H1 (cell line): ENCODE results near the gene DPY19L3. TPM values are rescaled to one million over a fixed set of nuclear protein-coding genes. Genes with fewer than 3 reads are reported as not detected.
A peak's percentile ranks its signal among the peaks of the same experiment; 100 is the strongest.

Experiments used
- CTCF ChIA-PET: fragments of 300-600 bp; sonication (Branson Sonifier 250); formaldehyde crosslinking; loops from one replicate; lab custom pipeline; 2021; ENCODE audit not compliant: partially characterized antibody; lab: Charles Lee
- POLR2A ChIA-PET: fragments of 300-600 bp; sonication (Branson Sonifier 250); formaldehyde crosslinking; loops from one replicate; lab custom pipeline; 2021; ENCODE audit warnings: inconsistent platforms; ENCODE audit not compliant: partially characterized antibody; lab: Charles Lee
- DNase-seq, 2 experiments: peaks; one replicate each; pipeline versions ENCODE4 v3.0.0 to v3.0.0-alpha.2; 2010 to 2022; ENCODE audit warnings: low spot score in 2 of 2, low read depth in 1 of 2, mixed read lengths in 1 of 2
- FAIRE-seq: peaks from 2 replicates; lab custom pipeline; 2011; peaks lifted over from hg19 to GRCh38; lab: Jason Lieb, UNC
- H2AFZ ChIP-seq: 2 replicates; pipeline ENCODE4 v1.8.1; 2012; ENCODE audit warnings: low read length, inconsistent platforms
- H2AK5ac ChIP-seq: 2 replicates; pipeline ENCODE4 v1.6.1; 2013; ENCODE audit warnings: low read depth, low read length
- H2BK120ac ChIP-seq: replicated peaks from 2 replicates; pipeline ENCODE3; 2013; ENCODE audit warnings: low read depth, low read length, inconsistent platforms
- H2BK12ac ChIP-seq: 2 replicates; pipeline ENCODE4 v1.6.1; 2013; ENCODE audit warnings: low read depth, low read length
- H2BK15ac ChIP-seq: 2 replicates; pipeline ENCODE4 v1.6.1; 2013; ENCODE audit warnings: low read length
- H2BK20ac ChIP-seq: 2 replicates; pipeline ENCODE4 v1.6.1; 2013; ENCODE audit warnings: low read length
- H2BK5ac ChIP-seq: 2 replicates; pipeline ENCODE4 v1.6.1; 2013; ENCODE audit warnings: low read depth, low read length
- H3K14ac ChIP-seq: 2 replicates; pipeline ENCODE4 v1.6.1; 2013; ENCODE audit warnings: inconsistent platforms; ENCODE audit not compliant: insufficient read length
- H3K18ac ChIP-seq: 2 replicates; pipeline ENCODE4 v1.6.1; 2013; ENCODE audit warnings: low read length; ENCODE audit errors: extremely low read depth
- H3K23ac ChIP-seq: 2 replicates; pipeline ENCODE4 v1.6.1; 2013; ENCODE audit warnings: inconsistent platforms; ENCODE audit not compliant: insufficient read length
- H3K23me2 ChIP-seq: 2 replicates; pipeline ENCODE4 v1.6.1; 2013; ENCODE audit warnings: low read depth, low read length
- H3K27ac ChIP-seq: 2 replicates; pipeline ENCODE4 v1.6.1; 2011; ENCODE audit warnings: low read depth, low read length, inconsistent platforms
- H3K27me3 ChIP-seq, 4 experiments: replicated peaks in 1 of 4; 1 replicate in 1 of 4; 2 replicates in 3 of 4; pipeline versions ENCODE4 v1.6.1 to v1.8.1; 2011 to 2013; ENCODE audit warnings: low read length in 3 of 4, mild to moderate bottlenecking in 3 of 4, inconsistent platforms in 2 of 4, mixed read lengths in 2 of 4, moderate library complexity in 1 of 4; ENCODE audit not compliant: control insufficient read depth in 3 of 4, insufficient read depth in 3 of 4; ENCODE audit errors: extremely low read depth in 1 of 4
- H3K36me3 ChIP-seq, 4 experiments: 2 replicates each; pipeline versions ENCODE4 v1.6.1 to v1.8.1; 2011 to 2013; ENCODE audit warnings: mild to moderate bottlenecking in 4 of 4, low read length in 3 of 4, moderate library complexity in 2 of 4, control low read depth in 1 of 4, inconsistent platforms in 1 of 4; ENCODE audit not compliant: insufficient read depth in 4 of 4, control insufficient read depth in 2 of 4
- H3K4ac ChIP-seq: replicated peaks from 2 replicates; pipeline ENCODE3; 2013; ENCODE audit warnings: low read length, low read depth, mixed read lengths, inconsistent platforms; ENCODE audit not compliant: insufficient read length
- H3K4me1 ChIP-seq, 4 experiments: replicated peaks in 1 of 4; 1 replicate in 1 of 4; 2 replicates in 3 of 4; pipeline versions ENCODE4 v1.6.1 to v1.8.1; 2011 to 2013; ENCODE audit warnings: low read length in 3 of 4, inconsistent platforms in 2 of 4, mixed read lengths in 1 of 4; ENCODE audit not compliant: insufficient read depth in 4 of 4, control insufficient read depth in 3 of 4
- H3K4me2 ChIP-seq, 2 experiments: 2 replicates each; pipeline versions ENCODE4 v1.6.1 to v1.8.1; 2011 to 2013; ENCODE audit warnings: low read depth in 2 of 2, low read length in 2 of 2, control low read depth in 1 of 2, inconsistent platforms in 1 of 2, mild to moderate bottlenecking in 1 of 2; ENCODE audit not compliant: insufficient read depth in 1 of 2
- H3K4me3 ChIP-seq, 4 experiments: fragments of 200-600, 300-600 bp in 1 of 4; sonication (generic), shearing (Covaris generic), sonication (Bioruptor Twin) in 1 of 4; 2 replicates each; pipeline versions ENCODE4 v1.5.1 to v1.8.1; 2011 to 2016; ENCODE audit warnings: low read length in 4 of 4, low read depth in 3 of 4, control low read depth in 2 of 4, inconsistent platforms in 2 of 4, mild to moderate bottlenecking in 2 of 4, mixed read lengths in 1 of 4, moderate library complexity in 1 of 4; ENCODE audit not compliant: insufficient read depth in 2 of 4; ENCODE audit errors: extremely low read depth in 1 of 4
- H3K56ac ChIP-seq: replicated peaks from 2 replicates; pipeline ENCODE3; 2013; ENCODE audit warnings: low read depth, mild to moderate bottlenecking, mixed read lengths, low read length, inconsistent platforms; ENCODE audit not compliant: insufficient read length
- H3K79me1 ChIP-seq: 2 replicates; pipeline ENCODE4 v1.6.1; 2013; ENCODE audit warnings: low read depth, low read length, control low read depth
- H3K79me2 ChIP-seq, 2 experiments: 2 replicates each; pipeline versions ENCODE4 v1.6.1 to v1.8.1; 2012 to 2013; ENCODE audit warnings: low read length in 2 of 2, mild to moderate bottlenecking in 2 of 2, inconsistent platforms in 1 of 2; ENCODE audit not compliant: insufficient read depth in 2 of 2, control insufficient read depth in 1 of 2
- H3K9ac ChIP-seq, 4 experiments: replicated peaks in 1 of 4; 1 replicate in 1 of 4; 2 replicates in 3 of 4; pipeline versions ENCODE4 v1.6.1 to v1.8.1; 2011 to 2013; ENCODE audit warnings: low read depth in 3 of 4, low read length in 3 of 4, control low read depth in 2 of 4, mild to moderate bottlenecking in 2 of 4, moderate library complexity in 2 of 4, inconsistent platforms in 1 of 4; ENCODE audit errors: extremely low read depth in 1 of 4
- H3K9me3 ChIP-seq, 2 experiments: 2 replicates each; pipeline versions ENCODE4 v1.6.1 to v1.8.1; 2012 to 2013; ENCODE audit warnings: mild to moderate bottlenecking in 2 of 2, moderate library complexity in 2 of 2, control low read depth in 1 of 2, inconsistent platforms in 1 of 2, low read depth in 1 of 2, low read length in 1 of 2, mixed read lengths in 1 of 2; ENCODE audit not compliant: insufficient read depth in 2 of 2
- H4K20me1 ChIP-seq, 2 experiments: replicated peaks in 1 of 2; 2 replicates each; pipeline versions ENCODE3 to v1.8.1; 2011 to 2013; ENCODE audit warnings: inconsistent platforms in 2 of 2, low read length in 2 of 2, mild to moderate bottlenecking in 1 of 2; ENCODE audit not compliant: insufficient read depth in 2 of 2, control insufficient read depth in 1 of 2
- H4K5ac ChIP-seq: 2 replicates; pipeline ENCODE4 v1.6.1; 2013; ENCODE audit warnings: low read length, low read depth, mixed read lengths, inconsistent platforms; ENCODE audit not compliant: insufficient read length
- H4K8ac ChIP-seq: 2 replicates; pipeline ENCODE4 v1.8.0; 2013; ENCODE audit warnings: mild to moderate bottlenecking, moderate library complexity, low read length, inconsistent platforms; ENCODE audit not compliant: insufficient read depth; ENCODE audit errors: extremely low read depth
- H4K91ac ChIP-seq: replicated peaks from 2 replicates; pipeline ENCODE3; 2013; ENCODE audit warnings: low read length, mixed read lengths, inconsistent platforms; ENCODE audit not compliant: insufficient read length
- CHD2 ChIP-seq: IDR thresholded peaks from 2 replicates; pipeline ENCODE4 v1.6.1; 2012; ENCODE audit warnings: low read length, improper control_type of control experiment
- EZH2 ChIP-seq: fragments of 200-600 bp; sonication (generic); IDR thresholded peaks from 2 replicates; pipeline ENCODE4 v1.7.1; 2012; ENCODE audit warnings: low read depth, mild to moderate bottlenecking, moderate library complexity, low read length, inconsistent platforms; ENCODE audit not compliant: severe bottlenecking
- FOSL1 ChIP-seq: IDR thresholded peaks from 2 replicates; pipeline ENCODE4 v1.6.1; 2011; ENCODE audit warnings: mild to moderate bottlenecking, low read depth, low read length, moderate library complexity; ENCODE audit not compliant: insufficient read depth
- JUN ChIP-seq: IDR thresholded peaks from 2 replicates; pipeline ENCODE4 v1.6.1; 2011; ENCODE audit warnings: low read depth, mild to moderate bottlenecking, improper control_type of control experiment, low read length
- KDM1A ChIP-seq: fragments of 200-600, 300-600 bp; sonication (generic); IDR thresholded peaks from 2 replicates; pipeline ENCODE4 v1.7.1; 2016; ENCODE audit warnings: mild to moderate bottlenecking, low read length, borderline replicate concordance
- KDM5A ChIP-seq: fragments of 200-600 bp; IDR thresholded peaks from 2 replicates; pipeline ENCODE4 v1.7.1; 2012; ENCODE audit warnings: mild to moderate bottlenecking, low read length, inconsistent platforms, mixed read lengths
- TAF1 ChIP-seq: IDR thresholded peaks from 2 replicates; pipeline ENCODE4 v1.6.1; 2011; ENCODE audit warnings: mild to moderate bottlenecking, low read depth, low read length
- TAF7 ChIP-seq: optimal IDR thresholded peaks from 2 replicates; pipeline ENCODE3; 2011; ENCODE audit warnings: low read depth, mild to moderate bottlenecking, inconsistent platforms, low read length, moderate library complexity, borderline replicate concordance
- WGBS, 2 experiments: shearing (Covaris generic) in 1 of 2; methylation state at CpG; one replicate each; pipeline versions ENCODE4 v1.1.6 to v1.1.7; 2013 to 2015; ENCODE audit warnings: low lambda C conversion rate in 2 of 2, mixed read lengths in 2 of 2, inconsistent platforms in 1 of 2, low coverage in 1 of 2, missing lambda C conversion rate in 1 of 2; ENCODE audit not compliant: insufficient replicate concordance in 2 of 2, insufficient coverage in 1 of 2, insufficient read length in 1 of 2; ENCODE audit errors: extremely low coverage in 1 of 2, missing lambda C conversion rate in 1 of 2; 5-methylcytosine and 5-hydroxymethylcytosine counted together
- polyA plus RNA-seq, 7 experiments: library from polyadenylated mRNA; depleted of rRNA in 3 of 7; stranded (reverse) in 5 of 7; unstranded in 2 of 7; fragments of >200 nt in 5 of 7; fragments of 200-250 nt in 2 of 7; gene quantifications; 1 replicate in 5 of 7; 2 replicates in 1 of 7; 4 replicates in 1 of 7; pipeline versions ENCODE4 v1.2.1 to v1.2.3, GENCODE V29; 2011 to 2013; ENCODE audit warnings: missing spikeins in 2 of 7, mixed read lengths in 2 of 7
- total RNA-seq: library from RNA; stranded (reverse); fragmentation: NEBNext Ultra II Directional; extraction: Animal tissue kit (Norgen Biotek cat#: 25700); gene quantifications from 2 replicates; pipeline ENCODE4 v1.2.1, GENCODE V29; 2021
- TF ChIP-seq, protein P1 (sequence below): IDR thresholded peaks from 2 replicates; pipeline ENCODE4 v1.6.1; 2012; ENCODE audit warnings: inconsistent platforms

DPY19L3 gene
- total and polyA plus RNA-seq, 2 of the 8 experiments (the other 6 are each of a cell fraction or from before 2014, with no cell fraction given), result 35.3 to 60.2 TPM

DNA sequence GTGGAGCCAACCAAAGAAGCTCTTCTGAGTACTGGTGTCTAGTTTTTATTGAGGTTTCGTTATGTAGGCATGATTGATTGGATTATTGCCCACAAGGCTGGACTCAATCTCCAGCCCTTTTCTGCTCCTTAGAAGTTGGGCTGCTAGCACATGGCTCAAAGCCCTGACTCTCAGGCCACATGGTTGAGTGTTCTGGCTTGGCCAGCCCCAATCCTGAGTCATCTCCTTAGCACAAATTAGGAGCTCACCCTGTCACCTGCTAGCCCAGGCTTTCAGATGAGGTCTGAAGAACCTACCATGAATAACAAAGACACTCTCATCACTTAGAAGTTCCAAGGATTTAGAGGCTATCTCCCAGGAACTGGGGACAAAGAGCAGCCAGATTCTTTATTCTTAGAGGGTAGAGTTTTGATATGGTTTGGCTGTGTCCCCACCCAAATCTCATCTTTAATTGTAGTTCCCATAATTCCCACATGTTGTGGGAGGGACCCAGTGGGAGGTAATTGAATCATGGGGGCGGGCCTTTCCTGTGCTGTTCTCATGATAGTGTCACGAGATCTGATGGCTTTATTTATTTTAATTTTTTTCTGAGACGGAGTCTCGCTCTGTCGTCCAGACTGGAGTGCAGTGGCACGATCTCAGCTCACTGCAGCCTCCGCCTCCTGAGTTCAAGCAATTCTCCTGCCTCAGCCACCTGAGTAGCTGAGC lies 11.3 kb downstream of the DPY19L3 start:
- Histone ChIP-seq H3K23ac (no peak overlapping the region), H4K20me1 (peaks cover 0 to 5% of the 10 kb centered on the region in 2 experiments), H2BK12ac (no peak overlapping the region), H4K8ac (no peak overlapping the region), H3K4ac (no peak overlapping the region), H4K91ac (no peak overlapping the region), H3K23me2 (no peaks in the 10 kb centered on the region), H3K79me1 (no peaks in the 10 kb centered on the region; the same call in 1 of the 2 replicates), H3K27me3 (no peaks in the 10 kb centered on the region), H2AK5ac (no peak overlapping the region), H2AFZ (no peak overlapping the region), H2BK20ac (no peak overlapping the region), H2BK120ac (no peak overlapping the region), H3K9me3 (no peaks in the 10 kb centered on the region), H3K56ac (no peak overlapping the region), H3K18ac (no peak overlapping the region), H3K27ac (no peak overlapping the region)
- ChIA-PET CTCF (no interaction called here), POLR2A (interaction anchor here (2.7 kb wide), 1 partner anchor 12 kb away, joined by 13 read pairs; the partner anchor contains the start of gene DPY19L3)
- no peak for DNase-seq
- TF ChIP-seq EZH2, result no peak
- no peak for TF ChIP-seq KDM1A
- TF ChIP-seq FOSL1, result no peak
- no peak for TF ChIP-seq KDM5A
- TF ChIP-seq JUN, result no peak
- TF ChIP-seq TAF7, result no peak
- TF ChIP-seq TAF1, result no peak
- TF ChIP-seq, protein P1, sequence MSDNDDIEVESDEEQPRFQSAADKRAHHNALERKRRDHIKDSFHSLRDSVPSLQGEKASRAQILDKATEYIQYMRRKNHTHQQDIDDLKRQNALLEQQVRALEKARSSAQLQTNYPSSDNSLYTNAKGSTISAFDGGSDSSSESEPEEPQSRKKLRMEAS, result peak; percentile 43; the same call in 1 of the 2 replicates
- TF ChIP-seq CHD2, result no peak
- TF ChIP-seq, all 59 proteins: peak for 1
- Histone ChIP-seq H3K4me2 (no peak overlapping the region), H3K4me1 (no peaks in the 10 kb centered on the region), H4K5ac (no peak overlapping the region), H2BK15ac (no peak overlapping the region), H3K4me3 (no peak overlapping the region), H3K36me3 (peaks cover 4 to 35% (median 16%) of the 10 kb centered on the region in 4 experiments; a peak in 7 of 8 replicates), H3K79me2 (peaks cover 0 to 7% of the 10 kb centered on the region in 2 experiments; a peak in 1 of 4 replicates), H2BK5ac (no peak overlapping the region), H3K14ac (no peak overlapping the region), H3K9ac (no peak overlapping the region)
- WGBS, 2 experiments, result 90% methylated on average over 8 of the region's 8 CpGs; no CpG with 5 or more reads in 1 of the 2 experiments
- FAIRE-seq, result no peak
